GM13976 (cell line): ENCODE results near the gene TMEM132E.

ENCODE experiments used
- DNase-seq: peaks from one replicate; pipeline ENCODE4 v3.0.0; 2012; ENCODE audit warnings: low spot score
- CTCF ChIP-seq: IDR thresholded peaks from 2 replicates; pipeline ENCODE4 v1.5.1; 2012; ENCODE audit warnings: borderline replicate concordance, mild to moderate bottlenecking; ENCODE audit not compliant: insufficient read depth; ENCODE audit errors: extremely low read depth, missing control alignments, control extremely low read depth
- in situ Hi-C: fragments of 300-500 bp; cut with MboI; formaldehyde crosslinking; loops from one replicate; pipeline ENCODE4 v1.12.0; 2022; ENCODE audit warnings: low sequenced_read_pairs, mixed read lengths, inconsistent platforms; ENCODE audit not compliant: unreplicated experiment

Gene TMEM132E

GRCh38 chr17:34635876-34636275 lies 56.5 kb downstream of the TMEM132E start:
- no peak for DNase-seq
- TF ChIP-seq CTCF: no peak
- in situ Hi-C loops: no loop called here

GRCh38 chr17:34637041-34637547 lies 57.7 kb downstream of the TMEM132E start:
- no peak for DNase-seq
- in situ Hi-C loops: no loop called here

GRCh38 chr17:34637548-34638525 lies 58.5 kb downstream of the TMEM132E start:
- peak; percentile 92 for TF ChIP-seq CTCF
- DNase-seq: peak; percentile 91
- in situ Hi-C loops: no loop called here

More at GRCh38 chr17:34637041-34637547, 57.7 kb downstream of the TMEM132E start:
- no peak for TF ChIP-seq CTCF

- DNase-seq: no peak
- TF ChIP-seq CTCF: no peak
- in situ Hi-C loops: no loop called here
Observed at GRCh38 chr17:34638526-34639260, 59.3 kb downstream of the TMEM132E start.

GRCh38 chr17:34639706-34640425 lies 60.5 kb downstream of the TMEM132E start:
- no peak for TF ChIP-seq CTCF
- in situ Hi-C loops: no loop called here
- no peak for DNase-seq

- in situ Hi-C loops: no loop called here
- no peak for TF ChIP-seq CTCF
Observed at GRCh38 chr17:34641368-34641767, 62.0 kb downstream of the TMEM132E start.

More at GRCh38 chr17:34641368-34641767, 62.0 kb downstream of the TMEM132E start:
- DNase-seq: no peak
